ENCODE results near the gene RBM11. TPM values are rescaled to one million over a fixed set of nuclear protein-coding genes. Genes with fewer than 3 reads are reported as not detected.

RBM11 gene
- total RNA-seq, 3 donors from 2014 or later (not counting 1 experiment from before 2014, with no cell fraction given): 0.42 to 0.60 TPM; not detected in 1

DNA sequence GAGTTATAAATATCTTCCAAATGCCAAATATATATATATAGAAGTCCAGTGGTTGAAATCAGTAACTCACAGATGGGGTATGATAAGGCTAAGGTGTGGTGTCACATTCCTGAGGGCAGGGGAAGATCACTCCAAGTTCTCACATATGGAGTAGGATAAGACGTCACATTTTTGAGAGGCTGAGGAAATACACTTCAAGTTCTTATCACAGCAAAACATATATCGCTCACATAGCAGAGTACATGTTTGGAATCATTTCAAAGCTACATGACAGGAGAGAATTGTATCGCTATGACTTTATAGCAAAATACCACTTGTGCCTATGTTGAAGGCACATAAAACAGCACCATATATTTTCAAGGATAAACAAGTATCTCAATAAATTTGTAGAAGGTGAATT lies 55.1 kb downstream of the RBM11 start:
- peaks cover 16 to 19% of the 10 kb centered on the region in 2 donors for H3K27me3 Mint-ChIP-seq (ENCODE audit: low read depth in 2 of 2)

DNA sequence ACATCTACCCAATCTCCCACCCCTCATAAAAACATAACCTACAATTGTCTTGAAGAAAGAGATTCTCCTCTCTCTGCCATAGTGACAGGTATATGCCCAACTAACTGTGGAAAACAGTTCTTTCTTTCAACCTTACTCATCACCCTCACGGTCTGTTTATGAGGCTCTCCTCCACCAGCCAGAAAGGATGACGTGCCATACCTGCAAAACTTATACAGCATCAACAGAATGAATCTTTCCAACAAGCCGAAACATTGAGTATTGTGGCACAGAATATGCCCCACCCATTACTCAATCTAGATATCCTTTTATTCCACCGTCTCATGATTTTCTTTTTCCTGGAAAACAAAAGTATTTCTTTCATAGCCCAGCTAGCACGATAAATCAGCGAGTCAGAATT lies 55.7 kb downstream of the RBM11 start:
- intact Hi-C loops (cut with micrococcal nuclease): no loop called here
- no peak overlapping the region for H3K27ac Mint-ChIP-seq
- TF ChIP-seq, protein P1, sequence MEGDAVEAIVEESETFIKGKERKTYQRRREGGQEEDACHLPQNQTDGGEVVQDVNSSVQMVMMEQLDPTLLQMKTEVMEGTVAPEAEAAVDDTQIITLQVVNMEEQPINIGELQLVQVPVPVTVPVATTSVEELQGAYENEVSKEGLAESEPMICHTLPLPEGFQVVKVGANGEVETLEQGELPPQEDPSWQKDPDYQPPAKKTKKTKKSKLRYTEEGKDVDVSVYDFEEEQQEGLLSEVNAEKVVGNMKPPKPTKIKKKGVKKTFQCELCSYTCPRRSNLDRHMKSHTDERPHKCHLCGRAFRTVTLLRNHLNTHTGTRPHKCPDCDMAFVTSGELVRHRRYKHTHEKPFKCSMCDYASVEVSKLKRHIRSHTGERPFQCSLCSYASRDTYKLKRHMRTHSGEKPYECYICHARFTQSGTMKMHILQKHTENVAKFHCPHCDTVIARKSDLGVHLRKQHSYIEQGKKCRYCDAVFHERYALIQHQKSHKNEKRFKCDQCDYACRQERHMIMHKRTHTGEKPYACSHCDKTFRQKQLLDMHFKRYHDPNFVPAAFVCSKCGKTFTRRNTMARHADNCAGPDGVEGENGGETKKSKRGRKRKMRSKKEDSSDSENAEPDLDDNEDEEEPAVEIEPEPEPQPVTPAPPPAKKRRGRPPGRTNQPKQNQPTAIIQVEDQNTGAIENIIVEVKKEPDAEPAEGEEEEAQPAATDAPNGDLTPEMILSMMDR (IDR thresholded peaks at IDR 0.05): no peak
- H3K4me3 Mint-ChIP-seq: no peak overlapping the region
- Histone ChIP-seq H3K4me1 (ENCODE audit: control insufficient read depth, insufficient read depth, low read length) (peaks cover 2% of the 10 kb centered on the region), H3K27ac (ENCODE audit: low read length) (no peak overlapping the region), H3K9me3 (ENCODE audit: control insufficient read depth, insufficient read depth, low read length) (no peaks in the 10 kb centered on the region), H3K27me3 (ENCODE audit: control insufficient read depth, insufficient read depth, low read length) (peaks cover 5% of the 10 kb centered on the region), H3K36me3 (ENCODE audit: control insufficient read depth, insufficient read depth, low read length) (no peaks in the 10 kb centered on the region), H3K4me3 (ENCODE audit: low read length) (no peak overlapping the region)
- WGBS (ENCODE audit: insufficient coverage): 83% methylated on average over 6 of the region's 6 CpGs
- ATAC-seq: no peak
- DNase-seq: no peak
- H3K36me3 Mint-ChIP-seq: no peaks in the 10 kb centered on the region
- no peaks in the 10 kb centered on the region for H3K4me1 Mint-ChIP-seq
- peaks cover 16 to 19% of the 10 kb centered on the region in 2 donors for H3K27me3 Mint-ChIP-seq (ENCODE audit: low read depth in 2 of 2)
- H3K9me3 Mint-ChIP-seq: no peaks in the 10 kb centered on the region

More for the DNA sequence above, 55.1 kb downstream of the RBM11 start:
- no peak overlapping the region for H3K27ac ChIP-seq (ENCODE audit: low read length)
- ATAC-seq (no peak), DNase-seq (no peak)
- intact Hi-C loops (cut with micrococcal nuclease): no loop called here
- no peak overlapping the region for H3K4me3 ChIP-seq (ENCODE audit: low read length)
- no peaks in the 10 kb centered on the region for H3K36me3 ChIP-seq (ENCODE audit: control insufficient read depth, insufficient read depth, low read length)
- H3K4me1 ChIP-seq (ENCODE audit: control insufficient read depth, insufficient read depth, low read length): peaks cover 2% of the 10 kb centered on the region
- H3K36me3 Mint-ChIP-seq: no peaks in the 10 kb centered on the region
- WGBS (ENCODE audit: insufficient coverage): 88% methylated on average over 2 of the region's 3 CpGs
- no peak overlapping the region for H3K4me3 Mint-ChIP-seq
- no peaks in the 10 kb centered on the region for H3K9me3 ChIP-seq (ENCODE audit: control insufficient read depth, insufficient read depth, low read length)
- H3K9me3 Mint-ChIP-seq: no peaks in the 10 kb centered on the region
- no peaks in the 10 kb centered on the region for H3K4me1 Mint-ChIP-seq
- H3K27ac Mint-ChIP-seq: no peak overlapping the region
- TF ChIP-seq, protein P1 (IDR thresholded peaks at IDR 0.05): no peak
- H3K27me3 ChIP-seq (ENCODE audit: control insufficient read depth, insufficient read depth, low read length): peaks cover 5% of the 10 kb centered on the region

DNA sequence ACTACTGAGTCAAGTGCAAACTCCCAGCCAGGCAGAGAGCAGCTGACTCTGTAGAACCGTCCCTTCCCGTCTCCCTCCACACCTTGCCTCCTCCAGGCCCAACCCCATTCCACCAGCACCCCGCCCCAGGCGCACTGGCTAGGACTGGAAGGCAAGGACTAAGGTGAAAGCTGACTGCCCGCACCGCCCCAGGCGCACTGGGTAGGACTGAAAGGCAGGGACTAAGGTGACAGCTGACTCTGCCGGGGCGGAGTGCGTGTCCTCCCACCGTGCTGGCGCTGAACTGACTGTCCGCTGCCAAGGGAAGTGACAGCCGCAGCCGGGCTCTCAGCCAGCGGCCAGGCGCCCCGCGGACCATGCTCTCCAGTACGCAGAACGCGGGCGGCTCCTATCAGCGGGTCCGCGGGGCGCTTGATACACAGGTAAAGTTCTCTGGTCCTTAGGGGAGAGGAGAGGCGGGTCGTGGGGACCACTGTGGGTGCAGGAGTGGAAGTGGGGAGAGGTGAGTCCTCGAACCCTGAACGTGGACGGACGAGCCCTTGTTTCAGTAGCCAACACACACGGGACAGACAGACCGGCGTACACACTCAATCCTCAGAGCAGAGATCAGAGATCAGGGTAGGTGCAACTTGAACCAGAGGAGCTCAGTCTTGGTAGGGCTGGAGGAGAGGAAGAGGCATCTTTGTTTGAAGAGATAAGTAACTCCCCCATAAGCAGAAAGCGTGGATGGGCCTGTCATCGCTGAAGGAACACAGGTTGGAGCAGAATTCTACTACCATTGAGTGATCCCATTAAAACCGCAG lies 58.0 kb downstream of the RBM11 start:
- Mint-ChIP-seq H3K27ac (no peak overlapping the region), H3K9me3 (no peaks in the 10 kb centered on the region), H3K4me3 (no peak overlapping the region), H3K4me1 (no peaks in the 10 kb centered on the region), H3K36me3 (no peaks in the 10 kb centered on the region), H3K27me3 (ENCODE audit: low read depth in 2 of 2) (peaks cover 16 to 19% of the 10 kb centered on the region in 2 donors)
- ATAC-seq (peak in 1 of 3 donors; percentile 43), DNase-seq (no peak)
- WGBS (ENCODE audit: insufficient coverage): 38% methylated on average over 39 of the region's 39 CpGs
- intact Hi-C loops (cut with micrococcal nuclease): no loop called here
- no peak overlapping the region for H3K4me3 ChIP-seq (ENCODE audit: low read length)
- no peaks in the 10 kb centered on the region for H3K9me3 ChIP-seq (ENCODE audit: control insufficient read depth, insufficient read depth, low read length)
- peaks cover 5% of the 10 kb centered on the region for H3K27me3 ChIP-seq (ENCODE audit: control insufficient read depth, insufficient read depth, low read length)
- no peak overlapping the region for H3K27ac ChIP-seq (ENCODE audit: low read length)
- TF ChIP-seq, protein P1 (IDR thresholded peaks at IDR 0.05): no peak
- peaks cover 2% of the 10 kb centered on the region for H3K4me1 ChIP-seq (ENCODE audit: control insufficient read depth, insufficient read depth, low read length)
- H3K36me3 ChIP-seq (ENCODE audit: control insufficient read depth, insufficient read depth, low read length): no peaks in the 10 kb centered on the region

Data from natural killer cell (primary cell).